ENCODE data around the gene OSBPL3.

DNA sequence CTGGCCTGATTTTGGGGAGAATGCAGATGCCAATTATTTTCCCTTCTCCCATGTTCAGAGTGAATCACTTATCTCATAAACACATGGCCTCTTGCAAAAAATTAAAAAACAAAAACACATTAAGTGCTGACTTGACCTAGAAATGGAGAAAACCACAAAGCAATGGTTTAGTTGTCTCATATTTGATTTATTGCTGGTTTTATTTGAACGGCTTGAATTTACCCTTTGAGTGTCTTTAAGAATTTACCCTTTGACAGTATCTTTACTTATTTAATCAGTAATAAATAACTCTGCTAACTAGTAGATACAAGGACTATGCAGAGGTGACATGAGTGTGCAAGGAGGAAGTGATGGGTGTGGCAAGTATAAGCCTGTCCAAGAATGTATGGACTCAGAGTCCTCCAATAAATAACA is 154.6 kb downstream of the OSBPL3 start:
- TF ChIP-seq CTCF (IDR thresholded peaks at IDR 0.05) (no peak), USF1 (CRISPR knock-in tag; IDR thresholded peaks at IDR 0.05) (no peak), GTF2I (CRISPR knock-in tag; conservative IDR thresholded peaks at IDR 0.05) (no peak), FOXJ3 (CRISPR knock-in tag; IDR thresholded peaks at IDR 0.05; ENCODE audit: borderline replicate concordance) (no peak), NFYB (CRISPR knock-in tag; conservative IDR thresholded peaks at IDR 0.05; ENCODE audit: low read depth) (no peak), ZNF317 (CRISPR knock-in tag; IDR thresholded peaks at IDR 0.05; ENCODE audit: borderline replicate concordance, low read depth) (no peak), ATF2 (CRISPR knock-in tag; IDR thresholded peaks at IDR 0.05; ENCODE audit: borderline replicate concordance, low read depth) (no peak), JUN (CRISPR knock-in tag; IDR thresholded peaks at IDR 0.05) (no peak), ETV6 (CRISPR knock-in tag; IDR thresholded peaks at IDR 0.05) (no peak), E2F5 (CRISPR knock-in tag; IDR thresholded peaks at IDR 0.05) (no peak), RELA (CRISPR knock-in tag; IDR thresholded peaks at IDR 0.05; ENCODE audit: borderline replicate concordance) (no peak)
- TF ChIP-seq, protein P1, sequence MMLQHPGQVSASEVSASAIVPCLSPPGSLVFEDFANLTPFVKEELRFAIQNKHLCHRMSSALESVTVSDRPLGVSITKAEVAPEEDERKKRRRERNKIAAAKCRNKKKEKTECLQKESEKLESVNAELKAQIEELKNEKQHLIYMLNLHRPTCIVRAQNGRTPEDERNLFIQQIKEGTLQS (CRISPR knock-in tag; conservative IDR thresholded peaks at IDR 0.05) = no peak
- TF ChIP-seq, protein P2, sequence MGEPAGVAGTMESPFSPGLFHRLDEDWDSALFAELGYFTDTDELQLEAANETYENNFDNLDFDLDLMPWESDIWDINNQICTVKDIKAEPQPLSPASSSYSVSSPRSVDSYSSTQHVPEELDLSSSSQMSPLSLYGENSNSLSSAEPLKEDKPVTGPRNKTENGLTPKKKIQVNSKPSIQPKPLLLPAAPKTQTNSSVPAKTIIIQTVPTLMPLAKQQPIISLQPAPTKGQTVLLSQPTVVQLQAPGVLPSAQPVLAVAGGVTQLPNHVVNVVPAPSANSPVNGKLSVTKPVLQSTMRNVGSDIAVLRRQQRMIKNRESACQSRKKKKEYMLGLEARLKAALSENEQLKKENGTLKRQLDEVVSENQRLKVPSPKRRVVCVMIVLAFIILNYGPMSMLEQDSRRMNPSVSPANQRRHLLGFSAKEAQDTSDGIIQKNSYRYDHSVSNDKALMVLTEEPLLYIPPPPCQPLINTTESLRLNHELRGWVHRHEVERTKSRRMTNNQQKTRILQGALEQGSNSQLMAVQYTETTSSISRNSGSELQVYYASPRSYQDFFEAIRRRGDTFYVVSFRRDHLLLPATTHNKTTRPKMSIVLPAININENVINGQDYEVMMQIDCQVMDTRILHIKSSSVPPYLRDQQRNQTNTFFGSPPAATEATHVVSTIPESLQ (CRISPR knock-in tag; IDR thresholded peaks at IDR 0.05) = no peak
